Adrenal gland (tissue), 12 donors: ENCODE data around the gene NDUFV3. TPM values are rescaled to one million over a fixed set of nuclear protein-coding genes. Genes with fewer than 3 reads are reported as not detected.

Experiments used
- DNase-seq, 7 donors: peaks; one replicate each; pipeline ENCODE4 v3.0.0-alpha.2; 2019 to 2020
- H3K27ac ChIP-seq, 5 donors: fragments of 200-600 bp; sonication (generic) in 4 of 5; 1 replicate in 3 of 5; 2 replicates in 2 of 5; pipeline versions ENCODE4 v1.5.1 to v1.8.0; 2016 to 2020; ENCODE audit warnings: mild to moderate bottlenecking in 1 of 5
- H3K27me3 ChIP-seq: fragments of 200-600 bp; 2 replicates; pipeline ENCODE4 v1.8.0; 2021
- H3K36me3 ChIP-seq, 2 donors: fragments of 200-600 bp; replicated peaks in 1 of 2; 1 replicate in 1 of 2; 2 replicates in 1 of 2; pipeline versions ENCODE4 v1.5.1 to v1.8.0; 2018 to 2022
- H3K4me1 ChIP-seq, 2 donors: fragments of 200-600 bp; replicated peaks in 1 of 2; 1 replicate in 1 of 2; 2 replicates in 1 of 2; pipeline versions ENCODE4 v1.5.1 to v1.8.0; 2018 to 2021
- H3K4me3 ChIP-seq, 4 donors: fragments of 200-600 bp; sonication (generic) in 3 of 4; one replicate each; pipeline ENCODE4 v1.5.1; 2016 to 2018
- H3K9me3 ChIP-seq, 3 donors: fragments of 200-600 bp; sonication (generic) in 1 of 3; replicated peaks in 1 of 3; 1 replicate in 2 of 3; 2 replicates in 1 of 3; pipeline versions ENCODE4 v1.5.1 to v1.8.0; 2016 to 2021
- CTCF ChIP-seq, 6 experiments: fragments of 450-650 bp in 4 of 6; fragments of 200-600 bp in 2 of 6; sonication (generic) in 1 of 6; IDR thresholded peaks; 1 replicate in 5 of 6; 2 replicates in 1 of 6; pipeline versions ENCODE4 v1.5.1 to v1.8.0; 2016 to 2021; ENCODE audit warnings: antibody characterized with exemption in 6 of 6, mild to moderate bottlenecking in 2 of 6, moderate library complexity in 1 of 6
- POLR2A ChIP-seq, 2 donors: fragments of 450-650 bp; IDR thresholded peaks; one replicate each; pipeline ENCODE4 v1.6.1; 2017; ENCODE audit warnings: antibody characterized with exemption in 2 of 2, mild to moderate bottlenecking in 2 of 2, moderate library complexity in 1 of 2
- WGBS, 4 donors: extraction: QIAGEN DNeasy Blood & Tissue Kit in 2 of 4; methylation state at CpG; one replicate each; pipeline versions ENCODE4 v1.1.5 to v1.1.7; 2013 to 2017; 5-methylcytosine and 5-hydroxymethylcytosine counted together
- intact Hi-C, 2 donors: fragments of 100-400 bp; cut with DNase I; formaldehyde crosslinking; loops; one replicate each; pipeline versions ENCODE4 v1.14.1 to v1.15.0; 2022 to 2023
- polyA plus RNA-seq, 3 donors: library from polyadenylated mRNA; stranded (reverse); fragments of 200-250 nt in 2 of 3; fragments of 350-450 nt in 1 of 3; fragmentation: Illumina TruSeq in 1 of 3; extraction: RNeasy Lipid Tissue Mini Kit (QIAGEN cat#74804) in 1 of 3; gene quantifications; one replicate each; pipeline ENCODE4 v1.2.3, GENCODE V29; 2013 to 2014
- total RNA-seq, 9 donors: library from RNA; depleted of rRNA in 4 of 9; stranded (reverse); fragments of >200 nt in 4 of 9; fragments of 120-200 nt in 1 of 9; fragmentation: NEBNext Ultra II Directional in 1 of 9; extraction: Animal tissue kit (Norgen Biotek cat#: 25700) in 1 of 9; gene quantifications; one replicate each; pipeline versions ENCODE4 v1.1.0 to v1.2.4, GENCODE V29; 2013 to 2023
- donor health status: healthy with polysubstance abuse.
- donor health status: Bipolar disorder and iron deficiency.
- donor health status: DM: yes; HTN: yes; CAD: no.
- donor health status: DM: no; HTN: no; CAD: no.
- donor health status: DM: no; HTN: no; CAD: no.
- donor health status: DM: yes; HTN: yes; CAD: no.

NDUFV3 gene
- total and polyA plus RNA-seq, 12 donors: 30.4 to 43.5 (median 36.1) TPM

DNA sequence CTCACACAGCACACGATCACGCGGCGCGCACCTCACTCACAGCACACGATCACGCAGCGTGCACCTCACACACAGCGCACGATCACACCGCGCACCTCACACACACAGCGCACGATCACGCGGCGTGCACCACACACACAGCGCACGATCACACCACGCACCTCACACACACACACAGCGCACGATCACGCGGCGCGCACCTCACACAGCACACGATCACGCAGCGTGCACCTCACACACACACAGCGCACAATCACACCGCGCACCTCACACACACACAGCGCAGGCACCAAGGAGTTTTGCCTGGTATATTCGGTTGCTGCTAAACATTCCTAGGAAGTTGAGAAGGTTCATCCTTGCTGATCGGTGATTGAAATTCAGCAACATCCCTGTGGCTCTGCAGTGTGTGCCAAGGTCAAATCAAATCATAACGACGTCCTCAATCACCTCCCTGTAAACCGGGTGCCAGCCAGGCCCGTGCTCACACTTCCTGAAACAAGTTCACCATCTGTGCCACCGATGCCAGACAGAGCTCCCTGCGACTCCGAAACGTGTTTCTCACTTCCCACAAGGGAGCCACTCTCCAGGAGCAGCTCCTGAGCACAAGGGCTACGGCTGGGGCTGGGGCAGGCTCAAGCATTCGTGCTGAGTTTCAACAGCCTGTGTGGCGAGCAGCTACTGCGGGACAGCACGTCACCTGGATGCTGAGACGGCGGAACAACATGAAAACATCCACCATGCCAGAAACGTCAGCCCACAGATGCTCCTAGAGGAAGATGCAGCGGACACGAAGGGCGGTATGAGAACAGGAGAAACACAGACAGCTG, 44.0 kb upstream of the NDUFV3 start:
- Histone ChIP-seq H3K27me3 (no peaks in the 10 kb centered on the region), H3K9me3 (no peaks in the 10 kb centered on the region), H3K27ac (no peak overlapping the region), H3K36me3 (peaks cover 0 to 47% of the 10 kb centered on the region in 2 donors), H3K4me1 (peaks cover 15 to 18% of the 10 kb centered on the region in 2 donors), H3K4me3 (no peak overlapping the region)
- intact Hi-C loops: no loop called here
- 89 to 95% (median 90%) methylated on average over 33 to 54 of the region's 54 CpGs for WGBS, 4 donors
- no peak for DNase-seq
- no peak for TF ChIP-seq POLR2A (IDR thresholded peaks at IDR 0.05)
- TF ChIP-seq CTCF (IDR thresholded peaks at IDR 0.05): no peak

GRCh38 chr21:42849759-42850412, 43.2 kb upstream of the NDUFV3 start:
- H3K9me3 ChIP-seq: no peaks in the 10 kb centered on the region
- no peak overlapping the region for H3K4me3 ChIP-seq
- peaks cover 7 to 11% of the 10 kb centered on the region in 2 donors for H3K4me1 ChIP-seq
- WGBS, 4 donors: 89 to 94% (median 92%) methylated on average over 19 to 29 of the region's 29 CpGs
- TF ChIP-seq POLR2A (IDR thresholded peaks at IDR 0.05) (no peak), CTCF (IDR thresholded peaks at IDR 0.05) (no peak)
- peaks cover 0 to 55% of the 10 kb centered on the region in 2 donors for H3K36me3 ChIP-seq
- intact Hi-C loops: loop anchor here in 1 of 2 donors (10.0 kb wide), 1 partner anchor 65 kb away; no protein-coding TSS in a partner anchor
- no peak overlapping the region for H3K27ac ChIP-seq
- no peaks in the 10 kb centered on the region for H3K27me3 ChIP-seq
- no peak for DNase-seq

DNA sequence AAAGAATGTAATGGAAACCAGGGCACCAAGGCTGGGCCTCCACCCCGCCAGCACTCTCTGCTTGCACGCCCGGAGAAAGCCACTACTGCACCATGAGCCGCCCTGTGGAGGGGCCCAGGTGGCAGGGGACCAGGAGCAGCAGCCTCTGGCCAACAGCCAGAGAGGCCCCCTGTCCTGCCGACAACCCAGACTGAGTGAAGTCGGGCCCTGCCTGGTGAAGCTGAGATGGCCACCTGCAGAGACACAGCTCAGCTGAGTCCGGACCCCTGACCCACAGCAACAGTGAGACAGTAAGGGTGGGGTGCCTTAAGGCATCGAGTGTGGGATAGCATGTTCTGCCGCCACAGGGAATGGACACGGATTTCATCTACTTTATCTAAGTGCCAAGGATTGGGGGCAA, 42.6 kb upstream of the NDUFV3 start:
- Histone ChIP-seq H3K27ac (no peak overlapping the region), H3K9me3 (no peaks in the 10 kb centered on the region), H3K27me3 (no peaks in the 10 kb centered on the region), H3K36me3 (peaks cover 0 to 60% of the 10 kb centered on the region in 2 donors), H3K4me3 (no peak overlapping the region), H3K4me1 (peaks cover 2 to 5% of the 10 kb centered on the region in 2 donors)
- 91 to 97% (median 94%) methylated on average over 2 to 10 of the region's 10 CpGs for WGBS, 4 donors
- intact Hi-C loops: loop anchor here in 1 of 2 donors (10.0 kb wide), 1 partner anchor 66 kb away; no protein-coding TSS in a partner anchor
- no peak for TF ChIP-seq POLR2A (IDR thresholded peaks at IDR 0.05)
- TF ChIP-seq CTCF (IDR thresholded peaks at IDR 0.05): no peak
- no peak for DNase-seq

DNA sequence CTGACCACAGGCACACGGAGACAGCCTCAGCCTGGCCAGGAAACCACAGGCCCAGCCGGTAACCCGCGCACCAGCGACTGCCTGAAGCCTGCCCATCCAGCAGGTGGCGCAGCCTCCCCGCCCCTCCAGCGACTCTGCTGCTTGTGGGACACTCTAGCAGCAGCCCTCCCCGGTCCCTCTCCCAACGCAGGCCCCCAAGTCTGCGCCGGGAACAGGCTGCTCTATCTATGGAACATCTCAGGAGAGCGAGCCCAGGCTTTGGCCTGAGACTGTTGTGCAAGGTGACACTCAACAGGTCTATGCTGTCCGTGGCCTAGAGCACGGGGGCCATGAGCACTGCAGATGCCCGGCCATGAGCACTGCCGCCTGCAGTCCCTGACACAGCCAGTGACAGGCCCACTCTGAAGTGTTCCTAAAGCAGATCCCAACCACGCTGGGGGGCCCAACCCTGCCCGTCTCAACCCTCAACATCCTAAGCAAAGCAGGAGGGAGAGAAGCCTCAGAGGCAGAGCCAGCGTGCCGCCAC, 42.2 kb upstream of the NDUFV3 start:
- Histone ChIP-seq H3K4me1 (peaks cover 0 to under 1% of the 10 kb centered on the region in 2 donors), H3K36me3 (peaks cover 0 to 65% of the 10 kb centered on the region in 2 donors), H3K9me3 (no peaks in the 10 kb centered on the region), H3K4me3 (no peak overlapping the region), H3K27me3 (no peaks in the 10 kb centered on the region), H3K27ac (no peak overlapping the region)
- WGBS, 4 donors: 82 to 90% (median 84%) methylated on average over 12 to 21 of the region's 21 CpGs; no CpG with 5 or more reads in 1 of the 4 donors
- TF ChIP-seq CTCF (IDR thresholded peaks at IDR 0.05) (peak in 4 of 6 experiments; percentile 7 to 28 (median 26)), POLR2A (IDR thresholded peaks at IDR 0.05) (no peak)
- intact Hi-C loops: loop anchor here in 1 of 2 donors (10.0 kb wide), 1 partner anchor 66 kb away; no protein-coding TSS in a partner anchor
- peak in 1 of 7 donors; percentile 20 for DNase-seq
